ENCODE data around the gene RITA1. TPM values are rescaled to one million over a fixed set of nuclear protein-coding genes. Genes with fewer than 3 reads are reported as not detected.

Gene RITA1
- total and polyA plus RNA-seq, 9 donors = 6.8 to 19.4 (median 15.4) TPM

GRCh38 chr12:113235976-113236375 is 50.5 kb downstream of the RITA1 start:
- DNase-seq = no peak

GRCh38 chr12:113236539-113237399 is 51.2 kb downstream of the RITA1 start:
- Histone ChIP-seq H3K36me3 (no peaks in the 10 kb centered on the region), H3K9me3 (no peaks in the 10 kb centered on the region), H3K27me3 (no peaks in the 10 kb centered on the region), H3K4me3 (no peak overlapping the region), H3K27ac (no peak overlapping the region), H3K4me1 (ENCODE audit: insufficient read depth) (peaks cover 6% of the 10 kb centered on the region)
- intact Hi-C loops (cut with DNase I) = no loop called here
- TF ChIP-seq POLR2A (IDR thresholded peaks at IDR 0.05) (no peak), CTCF (IDR thresholded peaks at IDR 0.05) (no peak), EP300 (IDR thresholded peaks at IDR 0.05) (no peak)
- WGBS, 3 donors = 72 to 77% (median 75%) methylated on average over 5 of the region's 5 CpGs
- no peak for DNase-seq

More at GRCh38 chr12:113235976-113236375, 50.5 kb downstream of the RITA1 start:
- WGBS, 3 donors = 87 to 93% (median 92%) methylated on average over 6 of the region's 6 CpGs
- intact Hi-C loops (cut with DNase I) = no loop called here
- peaks cover 6% of the 10 kb centered on the region for H3K4me1 ChIP-seq (ENCODE audit: insufficient read depth)
- no peaks in the 10 kb centered on the region for H3K9me3 ChIP-seq
- no peak overlapping the region for H3K27ac ChIP-seq
- TF ChIP-seq EP300 (IDR thresholded peaks at IDR 0.05) (no peak), CTCF (IDR thresholded peaks at IDR 0.05) (no peak), POLR2A (IDR thresholded peaks at IDR 0.05) (no peak)
- no peak overlapping the region for H3K4me3 ChIP-seq
- no peaks in the 10 kb centered on the region for H3K27me3 ChIP-seq
- no peaks in the 10 kb centered on the region for H3K36me3 ChIP-seq

- Histone ChIP-seq H3K27ac (no peak overlapping the region), H3K27me3 (no peaks in the 10 kb centered on the region), H3K4me1 (ENCODE audit: insufficient read depth) (peaks cover 6% of the 10 kb centered on the region), H3K4me3 (no peak overlapping the region), H3K9me3 (no peaks in the 10 kb centered on the region), H3K36me3 (no peaks in the 10 kb centered on the region)
- 83 to 91% (median 85%) methylated on average over 4 of the region's 4 CpGs for WGBS, 3 donors
- intact Hi-C loops (cut with DNase I) = no loop called here
- DNase-seq = no peak
- TF ChIP-seq EP300 (IDR thresholded peaks at IDR 0.05) (no peak), POLR2A (IDR thresholded peaks at IDR 0.05) (no peak), CTCF (IDR thresholded peaks at IDR 0.05) (no peak)
Measured at GRCh38 chr12:113237748-113238147, 52.2 kb downstream of the RITA1 start.

GRCh38 chr12:113238309-113238708 is 52.8 kb downstream of the RITA1 start:
- H3K4me3 ChIP-seq = no peak overlapping the region
- no peak overlapping the region for H3K27ac ChIP-seq
- no peak for DNase-seq
- TF ChIP-seq EP300 (IDR thresholded peaks at IDR 0.05) = no peak
- TF ChIP-seq CTCF (IDR thresholded peaks at IDR 0.05) = no peak
- TF ChIP-seq POLR2A (IDR thresholded peaks at IDR 0.05) = no peak
- intact Hi-C loops (cut with DNase I) = no loop called here
- no peaks in the 10 kb centered on the region for H3K27me3 ChIP-seq
- no peaks in the 10 kb centered on the region for H3K9me3 ChIP-seq
- peaks cover 6% of the 10 kb centered on the region for H3K4me1 ChIP-seq (ENCODE audit: insufficient read depth)
- H3K36me3 ChIP-seq = no peaks in the 10 kb centered on the region
- WGBS, 3 donors = 63 to 72% (median 68%) methylated on average over 3 of the region's 3 CpGs

Measured in ovary (tissue), 9 donors.